NCI-H2227 (cell line): Measurements from ENCODE around the gene TTC38.

Experiments
- DNase-seq: peaks from one replicate; lab custom pipeline; 2025; ENCODE audit not compliant: unreplicated experiment; lab: John Stamatoyannopoulos, UW

The TTC38 gene

GRCh38 chr22:46276563-46276962, 8.8 kb downstream of the TTC38 start:
- no peak for DNase-seq

- no peak for DNase-seq
Measured at GRCh38 chr22:46278656-46279645, 11.1 kb downstream of the TTC38 start.

- DNase-seq = no peak
Measured at GRCh38 chr22:46280063-46280817, 12.4 kb downstream of the TTC38 start.

- no peak for DNase-seq
Measured at GRCh38 chr22:46280999-46281623, 13.3 kb downstream of the TTC38 start.

- DNase-seq = no peak
Measured at GRCh38 chr22:46281866-46282678, 14.3 kb downstream of the TTC38 start.

GRCh38 chr22:46286006-46286405, 18.2 kb downstream of the TTC38 start:
- no peak for DNase-seq

GRCh38 chr22:46286941-46287872, 19.4 kb downstream of the TTC38 start:
- DNase-seq = no peak

- DNase-seq = no peak
Measured at GRCh38 chr22:46287873-46288751, 20.3 kb downstream of the TTC38 start.

- DNase-seq = no peak
Measured at GRCh38 chr22:46288846-46289243, 21.0 kb downstream of the TTC38 start.

- no peak for DNase-seq
Measured at GRCh38 chr22:46289244-46289891, 21.6 kb downstream of the TTC38 start.

GRCh38 chr22:46290121-46290842, 22.5 kb downstream of the TTC38 start:
- DNase-seq = no peak

GRCh38 chr22:46290843-46291785, 23.3 kb downstream of the TTC38 start:
- DNase-seq = no peak

GRCh38 chr22:46292173-46292572, 24.4 kb downstream of the TTC38 start:
- DNase-seq = no peak

- no peak for DNase-seq
Measured at GRCh38 chr22:46292732-46293131, 24.9 kb downstream of the TTC38 start.

GRCh38 chr22:46293577-46294260, 25.9 kb downstream of the TTC38 start:
- peak; percentile 5 for DNase-seq

- no peak for DNase-seq
Measured at GRCh38 chr22:46294784-46295183, 27.0 kb downstream of the TTC38 start.
